Inflammatory macrophage treated with lipopolysaccharide for 1 hour (primary cell): ENCODE results near the gene GJB2.
A peak's percentile ranks its signal among the peaks of the same experiment; 100 is the strongest.
"Not testable (repeated sequence)": the region's sequence is repeated elsewhere in the genome, so short reads cannot be mapped to it uniquely, and the experiment has no call there.

Experiments used
- DNase-seq, 2 donors: peaks; one replicate each; pipeline ENCODE4 v3.0.0-alpha.2; 2020 to 2022

Gene GJB2

GRCh38 chr13:20165417-20166257 is 27.1 kb downstream of the GJB2 start:
- DNase-seq: no peak

GRCh38 chr13:20161951-20162300 is 30.8 kb downstream of the GJB2 start:
- DNase-seq: no peak

- DNase-seq: peak; percentile 35 to 49
These were observed 31.3 kb downstream of the GJB2 start for GRCh38 chr13:20161275-20161950.

GRCh38 chr13:20160306-20161274 is 32.1 kb downstream of the GJB2 start, which contains the start of gene GJA3:
Gene GJA3 (minus strand): TSS chr13:20161052. CDS start chr13:20143288, 17,764 bp downstream.
- DNase-seq: peak in 1 of 2 donors; percentile 25

- no peak for DNase-seq
These were observed 33.0 kb downstream of the GJB2 start for GRCh38 chr13:20159646-20160305.

- peak; percentile 70 to 74 for DNase-seq
These were observed 35.5 kb downstream of the GJB2 start for GRCh38 chr13:20157151-20157796.

- no peak for DNase-seq
These were observed 36.0 kb downstream of the GJB2 start for GRCh38 chr13:20156702-20157101.

GRCh38 chr13:20153290-20153689 is 39.4 kb downstream of the GJB2 start:
- DNase-seq: not testable (repeated sequence)

GRCh38 chr13:20151612-20152011 is 41.1 kb downstream of the GJB2 start:
- DNase-seq: no peak

GRCh38 chr13:20151016-20151415 is 41.7 kb downstream of the GJB2 start:
- DNase-seq: no peak

- DNase-seq: no peak
These were observed 42.2 kb downstream of the GJB2 start for GRCh38 chr13:20150561-20150960.

GRCh38 chr13:20149762-20150161 is 43.0 kb downstream of the GJB2 start:
- DNase-seq: no peak

- no peak for DNase-seq
These were observed 44.1 kb downstream of the GJB2 start for GRCh38 chr13:20148501-20149183.

- no peak for DNase-seq
These were observed 46.4 kb downstream of the GJB2 start for GRCh38 chr13:20146381-20146780.

GRCh38 chr13:20145521-20145920 is 47.2 kb downstream of the GJB2 start:
- DNase-seq: no peak

GRCh38 chr13:20144141-20144850 is 48.4 kb downstream of the GJB2 start:
- DNase-seq: no peak

- DNase-seq: no peak
These were observed 49.7 kb downstream of the GJB2 start for GRCh38 chr13:20142927-20143480.

GRCh38 chr13:20142023-20142926 is 50.5 kb downstream of the GJB2 start:
- no peak for DNase-seq
